ENCODE measurements around the gene BMPR1B.

DNA sequence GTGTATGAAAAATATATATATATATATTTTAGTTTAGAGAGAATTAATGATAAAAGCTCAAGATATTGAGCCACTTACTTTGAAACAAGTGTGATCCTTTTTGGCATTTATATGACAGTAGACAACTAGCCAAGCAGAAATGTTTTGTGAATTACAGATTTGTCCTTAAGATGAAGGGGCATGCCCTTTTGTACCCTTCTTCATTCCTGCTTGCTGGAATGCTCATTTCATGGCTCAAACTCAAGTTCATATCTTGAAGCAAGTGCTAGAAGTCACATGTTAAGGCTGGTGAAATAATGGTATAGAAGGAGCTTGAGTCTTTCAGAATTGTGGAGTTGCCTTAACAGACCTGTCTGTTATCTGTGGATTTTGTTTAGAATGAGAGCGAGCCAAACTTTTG, 203.0 kb downstream of the BMPR1B start:
- no peak for TF ChIP-seq EZH2 (IDR thresholded peaks at IDR 0.05; ENCODE audit: borderline replicate concordance, low read length)
- TF ChIP-seq, protein P1, sequence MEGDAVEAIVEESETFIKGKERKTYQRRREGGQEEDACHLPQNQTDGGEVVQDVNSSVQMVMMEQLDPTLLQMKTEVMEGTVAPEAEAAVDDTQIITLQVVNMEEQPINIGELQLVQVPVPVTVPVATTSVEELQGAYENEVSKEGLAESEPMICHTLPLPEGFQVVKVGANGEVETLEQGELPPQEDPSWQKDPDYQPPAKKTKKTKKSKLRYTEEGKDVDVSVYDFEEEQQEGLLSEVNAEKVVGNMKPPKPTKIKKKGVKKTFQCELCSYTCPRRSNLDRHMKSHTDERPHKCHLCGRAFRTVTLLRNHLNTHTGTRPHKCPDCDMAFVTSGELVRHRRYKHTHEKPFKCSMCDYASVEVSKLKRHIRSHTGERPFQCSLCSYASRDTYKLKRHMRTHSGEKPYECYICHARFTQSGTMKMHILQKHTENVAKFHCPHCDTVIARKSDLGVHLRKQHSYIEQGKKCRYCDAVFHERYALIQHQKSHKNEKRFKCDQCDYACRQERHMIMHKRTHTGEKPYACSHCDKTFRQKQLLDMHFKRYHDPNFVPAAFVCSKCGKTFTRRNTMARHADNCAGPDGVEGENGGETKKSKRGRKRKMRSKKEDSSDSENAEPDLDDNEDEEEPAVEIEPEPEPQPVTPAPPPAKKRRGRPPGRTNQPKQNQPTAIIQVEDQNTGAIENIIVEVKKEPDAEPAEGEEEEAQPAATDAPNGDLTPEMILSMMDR (conservative IDR thresholded peaks at IDR 0.05 in 1 of 2, IDR thresholded peaks at IDR 0.05 in 1 of 2; ENCODE audit: extremely low read depth in 1 of 2, insufficient read depth in 1 of 2, low read depth in 1 of 2, low read length in 2 of 2), result no peak

Measured in mammary epithelial cell (primary cell).